HepG2 (cell line): ENCODE measurements around the gene THRB.

ENCODE experiments used
- RAD51 ChIP-seq: fragments of 450-650 bp; IDR thresholded peaks from 2 replicates; pipeline ENCODE4 v1.6.1; 2016; ENCODE audit warnings: borderline replicate concordance
- ZNF570 ChIP-seq: sonication (generic); formaldehyde crosslinking; IDR thresholded peaks from 2 replicates; pipeline ENCODE4 v1.4.0; 2020; ENCODE audit warnings: mild to moderate bottlenecking, missing genetic modification reagents, borderline replicate concordance

- TF ChIP-seq RAD51 (no peak), ZNF570 (CRISPR knock-in tag) (no peak)
These were observed 133.0 kb downstream of the THRB start for GRCh38 chr3:24361623-24362022.
